Lung (tissue), 12 donors: ENCODE data around the gene KDM6A. TPM values are rescaled to one million over a fixed set of nuclear protein-coding genes. Genes with fewer than 3 reads are reported as not detected.

Experiments used
- ATAC-seq: fragments of 200-7000 bp; cut with Tn5 transposase; one replicate; pipeline ENCODE4 v1.9.1; 2020; ENCODE audit warnings: moderate number of reproducible peaks; ENCODE audit not compliant: insufficient read depth, low FRiP score
- DNase-seq, 3 donors: peaks; one replicate each; pipeline ENCODE4 v3.0.0-alpha.2; 2013 to 2017
- H3K27ac ChIP-seq, 2 donors: one replicate each; pipeline ENCODE4 v1.5.1; 2013; ENCODE audit warnings: mild to moderate bottlenecking in 2 of 2, moderate library complexity in 2 of 2, control low read depth in 1 of 2, inconsistent platforms in 1 of 2, low read depth in 1 of 2, low read length in 1 of 2
- H3K27me3 ChIP-seq, 3 donors: one replicate each; pipeline ENCODE4 v1.5.1; 2013; ENCODE audit warnings: low read length in 2 of 3; ENCODE audit not compliant: control insufficient read depth in 3 of 3, insufficient read depth in 3 of 3
- H3K36me3 ChIP-seq, 4 donors: one replicate each; pipeline ENCODE4 v1.5.1; 2013; ENCODE audit warnings: low read length in 4 of 4, mild to moderate bottlenecking in 1 of 4, moderate library complexity in 1 of 4; ENCODE audit not compliant: control insufficient read depth in 4 of 4, insufficient read depth in 4 of 4
- H3K4me1 ChIP-seq, 5 donors: one replicate each; pipeline ENCODE4 v1.5.1; 2013; ENCODE audit warnings: low read length in 5 of 5, mild to moderate bottlenecking in 2 of 5, moderate library complexity in 1 of 5; ENCODE audit not compliant: control insufficient read depth in 5 of 5, insufficient read depth in 5 of 5
- H3K4me3 ChIP-seq: one replicate; pipeline ENCODE4 v1.5.1; 2013; ENCODE audit warnings: mild to moderate bottlenecking, control low read depth, moderate library complexity
- H3K9ac ChIP-seq, 2 donors: one replicate each; pipeline ENCODE4 v1.5.1; 2013; ENCODE audit warnings: low read length in 2 of 2, control low read depth in 1 of 2; ENCODE audit not compliant: insufficient read depth in 1 of 2
- H3K9me3 ChIP-seq, 4 donors: one replicate each; pipeline ENCODE4 v1.5.1; 2013; ENCODE audit warnings: low read length in 3 of 4, mild to moderate bottlenecking in 1 of 4, moderate library complexity in 1 of 4; ENCODE audit not compliant: control insufficient read depth in 4 of 4, insufficient read depth in 3 of 4
- WGBS, 2 donors: extraction: QIAGEN DNeasy Blood & Tissue Kit; methylation state at CpG; one replicate each; pipeline ENCODE4 v1.1.7; 2013; 5-methylcytosine and 5-hydroxymethylcytosine counted together
- polyA plus RNA-seq, 2 donors: library from polyadenylated mRNA; stranded (reverse); fragments of 200-250 nt; gene quantifications; one replicate each; pipeline ENCODE4 v1.2.1, GENCODE V29; 2013
- total RNA-seq, 2 donors: library from RNA; depleted of rRNA in 1 of 2; stranded (reverse); fragments of >200 nt in 1 of 2; gene quantifications; one replicate each; pipeline ENCODE4 v1.2.1, GENCODE V29; 2014 to 2021
- TF ChIP-seq, protein P1 (sequence below): IDR thresholded peaks from 2 replicates; pipeline ENCODE4 v1.5.1; 2012; ENCODE audit warnings: mild to moderate bottlenecking; ENCODE audit errors: control extremely low read depth, extremely low read depth
- donor health status: control.
- donor health status: control.
- donor health status: Bipolar disorder and iron deficiency.
- donor health status: healthy.
- donor health status: DM: yes; HTN: yes; CAD: no.

The KDM6A gene
- total and polyA plus RNA-seq, 4 donors, result 7.6 to 141 (median 23.5) TPM

DNA sequence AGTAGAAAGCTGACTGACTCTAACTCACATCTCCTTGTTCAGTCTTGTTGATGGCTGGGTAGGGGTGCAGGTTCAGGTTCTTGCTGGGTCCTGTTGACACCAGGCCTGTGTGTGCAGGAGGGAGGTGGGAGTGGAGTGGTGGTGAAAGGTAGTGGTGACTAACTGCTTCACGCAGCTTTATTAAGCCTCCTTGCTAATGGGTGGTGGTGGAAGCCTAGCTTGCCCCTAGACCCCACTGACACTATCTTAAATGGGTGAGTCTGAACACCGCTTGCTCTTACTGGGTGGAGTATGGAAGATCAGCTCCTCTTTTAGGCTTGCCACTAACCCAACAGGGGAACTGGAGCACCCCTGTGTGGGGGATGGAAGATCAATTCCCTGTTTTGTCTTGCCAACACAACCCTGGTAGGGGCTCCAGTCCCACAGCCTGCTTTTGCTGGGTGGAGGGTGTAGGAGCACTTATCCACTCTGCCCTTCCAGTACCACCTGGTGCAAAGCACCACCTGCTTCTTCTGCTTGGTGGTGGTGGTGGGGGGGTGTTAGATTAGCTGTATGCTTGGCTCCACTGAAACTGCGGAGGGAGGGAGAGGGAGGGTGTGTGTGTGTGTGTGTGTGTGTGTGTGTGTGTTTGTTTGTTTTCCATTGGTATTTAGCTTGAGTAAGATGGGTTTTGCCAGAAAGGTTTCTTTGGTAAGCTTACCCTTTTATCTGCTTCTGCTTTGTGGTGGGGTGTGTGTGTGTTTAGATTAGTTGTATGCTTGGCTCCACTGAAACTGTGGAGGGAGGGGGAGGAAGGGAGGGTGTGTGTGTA, 25.6 kb downstream of the KDM6A start:
- TF ChIP-seq, protein P1, sequence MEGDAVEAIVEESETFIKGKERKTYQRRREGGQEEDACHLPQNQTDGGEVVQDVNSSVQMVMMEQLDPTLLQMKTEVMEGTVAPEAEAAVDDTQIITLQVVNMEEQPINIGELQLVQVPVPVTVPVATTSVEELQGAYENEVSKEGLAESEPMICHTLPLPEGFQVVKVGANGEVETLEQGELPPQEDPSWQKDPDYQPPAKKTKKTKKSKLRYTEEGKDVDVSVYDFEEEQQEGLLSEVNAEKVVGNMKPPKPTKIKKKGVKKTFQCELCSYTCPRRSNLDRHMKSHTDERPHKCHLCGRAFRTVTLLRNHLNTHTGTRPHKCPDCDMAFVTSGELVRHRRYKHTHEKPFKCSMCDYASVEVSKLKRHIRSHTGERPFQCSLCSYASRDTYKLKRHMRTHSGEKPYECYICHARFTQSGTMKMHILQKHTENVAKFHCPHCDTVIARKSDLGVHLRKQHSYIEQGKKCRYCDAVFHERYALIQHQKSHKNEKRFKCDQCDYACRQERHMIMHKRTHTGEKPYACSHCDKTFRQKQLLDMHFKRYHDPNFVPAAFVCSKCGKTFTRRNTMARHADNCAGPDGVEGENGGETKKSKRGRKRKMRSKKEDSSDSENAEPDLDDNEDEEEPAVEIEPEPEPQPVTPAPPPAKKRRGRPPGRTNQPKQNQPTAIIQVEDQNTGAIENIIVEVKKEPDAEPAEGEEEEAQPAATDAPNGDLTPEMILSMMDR, result no peak
- H3K9me3 ChIP-seq, result peaks cover 0 to 12% (median 0%) of the 10 kb centered on the region in 4 donors

DNA sequence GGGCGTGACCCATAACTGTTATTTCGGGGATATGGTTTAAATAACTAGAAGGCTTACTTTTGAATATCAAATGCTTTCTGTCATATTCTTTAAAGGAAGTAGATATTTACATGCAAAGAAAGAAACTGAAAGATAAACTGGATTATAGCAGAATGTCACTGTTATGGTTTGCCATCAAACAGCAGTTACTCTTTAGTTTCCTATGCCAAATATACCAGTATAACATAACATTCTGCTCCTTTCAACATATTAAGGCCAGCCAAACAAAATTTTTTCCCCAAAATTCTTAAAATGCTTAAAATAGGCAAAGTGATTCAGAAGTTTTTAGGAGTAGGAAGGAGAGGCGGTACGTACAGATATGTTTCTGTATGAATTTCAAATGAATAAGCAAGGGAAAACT, 27.0 kb downstream of the KDM6A start:
- DNase-seq, result peak in 2 of 3 donors; percentile 25 to 57
- H3K36me3 ChIP-seq, result peaks cover 0 to 6% (median 0%) of the 10 kb centered on the region in 4 donors
- H3K27ac ChIP-seq, result no peak overlapping the region
- no peak for ATAC-seq
- H3K27me3 ChIP-seq, result no peaks in the 10 kb centered on the region
- peaks cover 4 to 12% (median 7%) of the 10 kb centered on the region in 5 donors for H3K4me1 ChIP-seq
- no peak overlapping the region for H3K9ac ChIP-seq
- 59 to 74% methylated on average over 4 of the region's 4 CpGs for WGBS, 2 donors
- H3K4me3 ChIP-seq, result no peak overlapping the region
- TF ChIP-seq, protein P1, result no peak
- H3K9me3 ChIP-seq, result peaks cover 0 to 12% (median 0%) of the 10 kb centered on the region in 4 donors

More for the DNA sequence above, 25.6 kb downstream of the KDM6A start:
- Histone ChIP-seq H3K4me3 (no peak overlapping the region), H3K4me1 (peaks cover 0 to 8% (median 7%) of the 10 kb centered on the region in 5 donors), H3K27me3 (no peaks in the 10 kb centered on the region), H3K27ac (no peak overlapping the region), H3K36me3 (peaks cover 0 to 6% (median 0%) of the 10 kb centered on the region in 4 donors), H3K9ac (no peak overlapping the region)
- ATAC-seq, result no peak
- peak in 1 of 3 donors; percentile 47 for DNase-seq
- WGBS, 2 donors, result 85% methylated on average over 2 to 3 of the region's 3 CpGs

DNA sequence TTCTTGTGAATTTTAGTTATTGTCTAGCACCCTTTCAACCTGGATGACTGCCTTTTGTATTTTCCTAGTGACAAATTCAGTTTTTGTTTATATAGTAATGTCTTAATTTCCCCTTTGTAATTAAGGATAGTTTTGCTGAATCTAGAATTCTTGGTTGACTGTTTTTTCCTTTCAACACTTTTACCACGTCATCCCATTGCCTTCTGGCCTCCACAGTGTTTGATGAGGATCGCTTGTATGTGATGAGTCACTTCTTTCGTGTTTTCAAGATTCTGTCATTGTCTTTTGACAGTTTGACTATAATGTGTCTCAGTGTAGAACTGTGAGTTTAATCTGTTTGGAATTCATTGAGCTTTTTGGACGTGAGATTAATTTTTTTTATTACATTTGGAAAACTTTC, 30.1 kb downstream of the KDM6A start:
- DNase-seq (no peak), ATAC-seq (no peak)
- H3K36me3 ChIP-seq, result no peaks in the 10 kb centered on the region
- H3K4me3 ChIP-seq, result no peak overlapping the region
- H3K27me3 ChIP-seq, result no peaks in the 10 kb centered on the region
- peaks cover 8 to 12% (median 10%) of the 10 kb centered on the region in 5 donors for H3K4me1 ChIP-seq
- TF ChIP-seq, protein P1, result no peak
- H3K9me3 ChIP-seq, result peaks cover 0 to 2% (median 0%) of the 10 kb centered on the region in 4 donors
- no peak overlapping the region for H3K9ac ChIP-seq
- no peak overlapping the region for H3K27ac ChIP-seq
- WGBS, 2 donors, result 60 to 77% methylated on average over 4 of the region's 4 CpGs
